ENCODE measurements around the gene DPP6.

- TF ChIP-seq MXI1 (IDR thresholded peaks at IDR 0.05; ENCODE audit: low read depth, low read length) = no peak
- no peak for TF ChIP-seq CTCF (IDR thresholded peaks at IDR 0.05)
- no peak for TF ChIP-seq YY1 (IDR thresholded peaks at IDR 0.05; ENCODE audit: low read depth)
- no peak for TF ChIP-seq EP300 (IDR thresholded peaks at IDR 0.05; ENCODE audit: borderline replicate concordance in 1 of 2, low read depth in 1 of 2, low read length in 1 of 2)
- TF ChIP-seq RFX5 (IDR thresholded peaks at IDR 0.05; ENCODE audit: low read length) = no peak
- no peak for TF ChIP-seq REST (IDR thresholded peaks at IDR 0.05; ENCODE audit: low read depth, low read length)
- no peak for TF ChIP-seq RAD21 (IDR thresholded peaks at IDR 0.05; ENCODE audit: low read length)
- no peak for TF ChIP-seq USF1 (IDR thresholded peaks at IDR 0.05; ENCODE audit: borderline replicate concordance, low read depth)
- TF ChIP-seq FOXM1 (IDR thresholded peaks at IDR 0.05; ENCODE audit: low read depth) = no peak
- no peak for TF ChIP-seq USF2 (IDR thresholded peaks at IDR 0.05; ENCODE audit: borderline replicate concordance, low read depth, low read length)
- TF ChIP-seq GABPA (IDR thresholded peaks at IDR 0.05; ENCODE audit: low read depth) = no peak
- no peak for TF ChIP-seq NRF1 (IDR thresholded peaks at IDR 0.05; ENCODE audit: low read depth, low read length)
- no peak for TF ChIP-seq POLR2AphosphoS5 (IDR thresholded peaks at IDR 0.05; ENCODE audit: low read depth, low read length)
- no peak for TF ChIP-seq TEAD4 (IDR thresholded peaks at IDR 0.05; ENCODE audit: borderline replicate concordance, insufficient read depth)
These were observed 420.1 kb downstream of the DPP6 start for GRCh38 chr7:154472343-154472742.
